ENCODE data around the gene FAM110A. TPM values are rescaled to one million over a fixed set of nuclear protein-coding genes. Genes with fewer than 3 reads are reported as not detected.

The FAM110A gene
- total and polyA plus RNA-seq, 2 donors (not counting 3 experiments of a cell fraction or from before 2014, with no cell fraction given): 4.6 to 5.4 TPM

- FAIRE-seq (no peak), DNase-seq (ENCODE audit: low read depth, low spot score) (no peak)
- H2AFZ ChIP-seq (ENCODE audit: low read depth, low read length): no peak overlapping the region
- ChIA-PET POLR2A (no interaction called here), CTCF (interaction anchor here (1.0 kb wide), 1 partner anchor 21 kb away, joined by 3 read pairs; no protein-coding TSS in a partner anchor)
- no peak overlapping the region for H3K9ac ChIP-seq (replicated peaks; ENCODE audit: extremely low read depth, insufficient read depth, low read length)
- peaks cover 0 to 1% of the 10 kb centered on the region in 2 experiments for H3K27me3 ChIP-seq (ENCODE audit: control insufficient read depth in 2 of 2, insufficient read depth in 2 of 2, low read length in 2 of 2)
- no peaks in the 10 kb centered on the region for H3K9me1 ChIP-seq (replicated peaks; ENCODE audit: control insufficient read depth, extremely low read depth, insufficient read depth, low read length)
- BruUV-seq (replicated peaks): no TSS peak
- no peaks in the 10 kb centered on the region for H3K36me3 ChIP-seq (ENCODE audit: control insufficient read depth in 2 of 2, extremely low read depth in 1 of 2, insufficient read depth in 2 of 2, low read length in 2 of 2)
- H3K79me2 ChIP-seq (ENCODE audit: control insufficient read depth, insufficient read depth, low read length): no peaks in the 10 kb centered on the region
- dilution Hi-C loops (cut with MboI; ENCODE audit: extremely low pct_ligation_motif_present, low sequenced_read_pairs): no loop called here
- no peak overlapping the region for H3K4me3 ChIP-seq (replicated peaks in 1 of 3; ENCODE audit: insufficient read depth in 1 of 3, low read depth in 1 of 3, low read length in 3 of 3)
- no peak for TF ChIP-seq EZH2 (IDR thresholded peaks at IDR 0.05; ENCODE audit: borderline replicate concordance, low read depth, low read length, severe bottlenecking)
- TF ChIP-seq MAX (IDR thresholded peaks at IDR 0.05; ENCODE audit: insufficient read depth, insufficient read length): no peak
- no peak for TF ChIP-seq FOS (IDR thresholded peaks at IDR 0.05; ENCODE audit: borderline replicate concordance, insufficient read depth, low read length)
- TF ChIP-seq POLR2AphosphoS5 (IDR thresholded peaks at IDR 0.05; ENCODE audit: insufficient read depth, low read depth, low read length): no peak
- TF ChIP-seq MYC (IDR thresholded peaks at IDR 0.05; ENCODE audit: low read depth, low read length): no peak
- no peak for TF ChIP-seq POLR2A (IDR thresholded peaks at IDR 0.05; ENCODE audit: low read depth, low read length)
- TF ChIP-seq GATA2 (IDR thresholded peaks at IDR 0.05; ENCODE audit: insufficient read depth, insufficient read length, low read depth, low read length): no peak
- TF ChIP-seq CTCF (IDR thresholded peaks at IDR 0.05; ENCODE audit: extremely low read depth in 1 of 2, insufficient read depth in 1 of 2, low read depth in 1 of 2, low read length in 2 of 2): no peak
- TF ChIP-seq JUN (IDR thresholded peaks at IDR 0.05; ENCODE audit: borderline replicate concordance, insufficient read depth, insufficient read length, low read depth): no peak
- no peaks in the 10 kb centered on the region for H3K4me1 ChIP-seq (ENCODE audit: control insufficient read depth, extremely low read depth, insufficient read depth, low read length)
- no peak overlapping the region for H3K27ac ChIP-seq (ENCODE audit: insufficient read depth, low read depth, low read length)
- intact Hi-C loops (cut with micrococcal nuclease): no loop called here
- no peak overlapping the region for H3K4me2 ChIP-seq (ENCODE audit: insufficient read depth, low read length)
- H4K20me1 ChIP-seq (replicated peaks; ENCODE audit: control insufficient read depth, extremely low read depth, insufficient read depth, low read length): no peaks in the 10 kb centered on the region
- no peaks in the 10 kb centered on the region for H3K9me3 ChIP-seq (replicated peaks; ENCODE audit: control insufficient read depth, insufficient read depth, low read length)
Observed at GRCh38 chr20:870758-871157, 37.2 kb downstream of the FAM110A start.
